ENCODE measurements around the gene TSC22D1.

Gene TSC22D1

GRCh38 chr13:44400736-44401135 is 175.4 kb downstream of the TSC22D1 start:
- no peak for DNase-seq

DNA sequence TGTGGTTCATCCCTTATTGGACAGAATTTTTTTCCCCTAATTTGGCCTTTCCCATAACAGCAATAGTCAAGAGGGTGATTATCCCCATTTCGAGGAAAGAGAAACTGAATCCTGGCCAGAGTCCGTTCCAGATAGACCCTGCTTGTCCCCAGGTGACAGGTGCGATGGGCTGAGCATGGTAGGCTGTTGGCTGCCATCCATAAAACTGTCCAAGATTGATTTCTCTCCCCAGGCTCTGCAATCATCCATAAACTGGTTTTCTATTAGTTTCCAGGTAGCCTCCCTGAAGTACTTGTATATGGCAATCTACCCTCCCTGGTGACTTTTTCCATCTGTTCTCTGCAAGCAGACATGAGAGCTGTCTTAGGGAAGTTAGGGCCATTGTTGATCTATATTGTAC is 177.1 kb downstream of the TSC22D1 start:
- DNase-seq, result no peak

DNA sequence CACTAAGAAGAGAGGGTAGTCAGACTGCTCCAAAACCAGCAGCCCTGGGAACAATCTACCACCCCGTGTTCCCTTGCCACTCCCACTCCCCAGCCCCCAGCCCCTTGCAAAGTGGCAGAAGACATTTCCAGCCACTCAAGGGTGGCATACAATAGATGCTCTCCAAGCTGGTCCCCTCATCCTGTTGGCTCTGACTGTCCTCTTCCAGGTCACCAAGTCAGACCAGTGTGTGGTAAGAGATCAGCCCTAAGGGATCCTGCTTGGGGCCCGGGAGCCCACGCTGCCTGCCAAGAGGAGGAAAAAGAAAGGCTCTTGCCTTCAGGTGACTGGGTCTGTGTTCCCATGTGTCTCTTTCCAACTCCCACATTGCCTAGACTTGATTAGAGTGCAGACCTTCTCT is 177.5 kb downstream of the TSC22D1 start:
- DNase-seq, result no peak

DNA sequence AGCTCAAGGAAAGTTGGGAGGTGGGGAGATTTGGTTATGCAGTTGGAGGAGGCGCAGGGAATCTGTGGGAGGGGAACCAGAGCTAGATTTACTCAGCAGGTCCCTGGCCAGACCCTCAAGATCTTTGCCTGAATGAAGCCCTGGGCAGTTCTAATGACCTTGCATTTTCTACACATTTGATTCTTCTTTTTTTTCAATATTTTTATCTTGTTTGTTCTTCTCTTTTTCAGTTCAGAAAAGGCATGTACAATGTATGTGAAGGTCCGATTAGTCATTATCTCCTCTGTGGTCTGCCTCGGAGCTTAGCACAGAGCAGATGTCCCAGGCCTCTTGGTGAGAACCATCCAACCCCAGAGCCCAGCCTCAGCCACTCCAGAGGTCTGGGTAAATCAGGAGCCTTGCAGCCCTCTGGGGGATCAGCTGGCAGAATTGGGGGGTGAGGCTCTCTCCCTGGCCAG is 178.3 kb downstream of the TSC22D1 start:
- no peak for DNase-seq

GRCh38 chr13:44396701-44397580 is 179.2 kb downstream of the TSC22D1 start:
- peak; percentile 29 for DNase-seq

- DNase-seq, result no peak
Measured at GRCh38 chr13:44395976-44396694, 180.0 kb downstream of the TSC22D1 start.

- peak; percentile 20 for DNase-seq
Measured at GRCh38 chr13:44394658-44395057, 181.5 kb downstream of the TSC22D1 start.

- DNase-seq, result peak; percentile 90
Measured at GRCh38 chr13:44393391-44393790, 182.7 kb downstream of the TSC22D1 start.

DNA sequence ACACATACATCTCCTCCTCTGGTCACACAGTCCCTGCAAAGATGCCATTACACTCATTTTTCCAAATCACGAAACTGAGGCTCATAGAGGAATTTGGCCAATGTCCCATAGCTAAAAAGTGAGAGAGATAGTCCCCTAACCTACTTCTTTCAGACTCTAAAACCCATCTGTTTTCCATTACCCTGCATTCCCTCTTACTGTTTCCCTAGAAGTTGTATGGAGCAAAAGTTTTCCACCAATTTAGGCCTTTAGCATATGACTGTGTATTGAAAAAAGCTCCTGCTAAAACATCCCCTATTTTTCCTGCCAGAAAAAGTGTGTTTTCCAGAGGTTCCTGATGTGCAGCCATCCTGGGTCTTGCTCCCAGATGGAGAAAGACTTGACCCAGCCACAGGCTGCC is 186.3 kb downstream of the TSC22D1 start:
- no peak for DNase-seq

DNA sequence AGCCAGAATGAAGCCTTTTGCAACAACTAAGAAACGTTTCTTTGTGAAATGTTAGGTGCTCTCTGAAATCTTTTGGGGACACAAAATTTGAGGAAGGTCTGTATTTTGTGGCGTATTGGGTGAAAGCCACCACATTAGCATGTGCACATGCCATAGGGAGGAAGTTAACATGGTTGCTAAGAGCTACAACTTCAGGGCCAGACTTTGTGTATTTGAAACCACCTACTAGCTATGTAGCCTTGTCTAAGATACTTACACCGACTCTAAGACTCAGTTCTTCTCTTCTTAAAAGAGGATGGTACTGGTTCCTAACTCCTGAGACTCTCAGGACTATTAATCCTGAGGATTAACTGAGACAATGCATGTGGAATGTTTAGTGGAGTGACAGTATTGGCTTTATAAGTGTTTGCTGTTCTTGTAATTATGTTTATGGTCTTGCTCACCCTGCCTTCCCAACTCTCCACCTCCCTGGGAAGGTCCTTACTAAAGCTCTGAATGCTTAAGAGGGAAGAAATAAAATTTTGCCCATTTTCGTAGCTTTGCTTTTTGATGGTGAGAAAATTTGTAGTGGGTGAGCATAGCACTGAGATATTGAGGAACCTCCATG is 187.0 kb downstream of the TSC22D1 start:
- no peak for DNase-seq

DNA sequence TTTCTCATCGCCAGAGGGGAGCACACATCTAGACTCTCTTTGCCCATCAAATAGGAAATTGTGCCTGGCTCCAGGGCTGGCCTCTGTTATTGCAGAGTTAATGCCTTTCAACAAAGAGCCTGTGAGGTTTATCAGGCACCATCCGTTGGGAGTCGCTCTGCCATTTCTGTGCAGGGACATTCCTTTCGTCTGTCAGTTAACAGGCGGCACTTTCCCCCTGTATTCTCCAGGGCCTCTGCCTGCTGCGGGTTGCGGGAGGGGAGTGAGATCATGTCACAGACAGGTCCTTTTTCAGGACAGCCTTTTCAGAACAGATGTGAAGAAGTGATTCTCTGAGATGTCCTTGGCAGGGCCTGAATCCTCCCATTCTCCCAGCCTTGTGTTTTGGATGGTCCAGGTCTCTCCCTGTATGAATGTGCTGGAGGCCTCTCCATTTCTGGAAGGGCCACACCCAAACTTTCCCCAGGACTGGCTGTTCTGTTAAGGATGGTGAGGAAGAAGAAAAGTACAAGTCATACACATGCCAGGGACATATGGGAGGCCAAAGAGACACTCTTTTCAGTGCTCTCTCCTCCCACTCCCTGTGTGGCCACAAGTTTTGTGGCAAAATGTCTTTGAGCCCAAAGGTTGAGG is 187.6 kb downstream of the TSC22D1 start:
- no peak for DNase-seq

- no peak for DNase-seq
Measured at GRCh38 chr13:44386913-44387556, 189.1 kb downstream of the TSC22D1 start.

GRCh38 chr13:44385847-44386246 is 190.3 kb downstream of the TSC22D1 start:
- DNase-seq, result no peak

- no peak for DNase-seq
Measured at GRCh38 chr13:44385401-44385800, 190.7 kb downstream of the TSC22D1 start.

GRCh38 chr13:44384778-44385177 is 191.4 kb downstream of the TSC22D1 start:
- DNase-seq, result no peak

- no peak for DNase-seq
Measured at GRCh38 chr13:44383945-44384344, 192.2 kb downstream of the TSC22D1 start.

GRCh38 chr13:44382635-44383145 is 193.4 kb downstream of the TSC22D1 start:
- no peak for DNase-seq
